SK-N-SH (cell line): ENCODE results near the gene PARVG. TPM values are rescaled to one million over a fixed set of nuclear protein-coding genes. Genes with fewer than 3 reads are reported as not detected.

ENCODE experiments used
- CTCF ChIA-PET: fragments of 300-600, 350-600 bp; formaldehyde crosslinking; extraction: SDS; loops from one replicate; lab custom pipeline; 2021; lab: Yijun Ruan, JAX
- POLR2A ChIA-PET: fragments of 350-600 bp; sonication (Branson Sonifier 250); formaldehyde crosslinking; extraction: SDS; loops from one replicate; lab custom pipeline; 2020; ENCODE audit warnings: antibody characterized with exemption, inconsistent platforms; lab: Yijun Ruan, JAX
- DNase-seq: peaks from one replicate; pipeline ENCODE4 v3.0.0; 2012
- H2AFZ ChIP-seq: fragments of 200-600 bp; sonication (generic); 2 replicates; pipeline ENCODE4 v1.8.1; 2016; ENCODE audit warnings: antibody characterized with exemption, mild to moderate bottlenecking, low read depth
- H3F3A ChIP-seq: fragments of 200-600 bp; sonication (generic); replicated peaks from 2 replicates; pipeline ENCODE3; 2016; ENCODE audit warnings: antibody characterized with exemption, mild to moderate bottlenecking; ENCODE audit not compliant: insufficient read depth
- H3K27ac ChIP-seq, 2 experiments: fragments of 200-500 bp in 1 of 2; fragments of 200-600 bp in 1 of 2; sonication (Bioruptor generic) in 1 of 2; sonication (generic), shearing (Covaris generic) in 1 of 2; 2 replicates each; pipeline versions ENCODE4 v1.5.1 to v1.6.1; 2014 to 2016; ENCODE audit warnings: low read depth in 2 of 2, inconsistent platforms in 1 of 2, low read length in 1 of 2, mild to moderate bottlenecking in 1 of 2, mixed read lengths in 1 of 2
- H3K27me3 ChIP-seq: fragments of 200-600 bp; sonication (generic), shearing (Covaris generic); 2 replicates; pipeline ENCODE4 v1.6.1; 2016; ENCODE audit warnings: mixed run types; ENCODE audit not compliant: insufficient read depth
- H3K36me3 ChIP-seq, 2 experiments: fragments of 200-500 bp in 1 of 2; fragments of 200-600 bp in 1 of 2; sonication (Bioruptor generic) in 1 of 2; sonication (generic) in 1 of 2; replicated peaks in 1 of 2; 2 replicates each; pipeline versions ENCODE3 to v1.5.1; 2014 to 2016; ENCODE audit warnings: low read length in 1 of 2, mild to moderate bottlenecking in 1 of 2; ENCODE audit not compliant: insufficient read depth in 2 of 2, control insufficient read depth in 1 of 2
- H3K4me1 ChIP-seq, 2 experiments: fragments of 200-500 bp in 1 of 2; fragments of 200-600 bp in 1 of 2; sonication (Bioruptor generic) in 1 of 2; sonication (generic), shearing (Covaris generic) in 1 of 2; 2 replicates each; pipeline versions ENCODE4 v1.5.1 to v1.6.1; 2014 to 2016; ENCODE audit warnings: low read depth in 1 of 2, low read length in 1 of 2, mixed run types in 1 of 2; ENCODE audit not compliant: insufficient read depth in 2 of 2, control insufficient read depth in 1 of 2
- H3K4me2 ChIP-seq: fragments of 200-600 bp; sonication (generic), shearing (Covaris generic); 2 replicates; pipeline ENCODE4 v1.6.1; 2017; ENCODE audit warnings: mixed run types
- H3K4me3 ChIP-seq, 2 experiments: fragments of 200-500 bp in 1 of 2; fragments of 200-600 bp in 1 of 2; sonication (Bioruptor generic) in 1 of 2; sonication (generic), shearing (Covaris generic) in 1 of 2; 2 replicates each; pipeline versions ENCODE4 v1.5.1 to v1.8.1; 2014 to 2016; ENCODE audit warnings: low read depth in 2 of 2, inconsistent platforms in 1 of 2, low read length in 1 of 2, mild to moderate bottlenecking in 1 of 2, mixed read lengths in 1 of 2, moderate library complexity in 1 of 2
- H3K79me2 ChIP-seq: fragments of 200-600 bp; sonication (generic); 2 replicates; pipeline ENCODE4 v1.8.1; 2017; ENCODE audit warnings: mild to moderate bottlenecking; ENCODE audit not compliant: insufficient read depth
- H3K9ac ChIP-seq: fragments of 200-600 bp; sonication (generic); 2 replicates; pipeline ENCODE4 v1.6.1; 2017; ENCODE audit warnings: mixed run types
- H3K9me2 ChIP-seq: fragments of 200-600 bp; sonication (generic); 2 replicates; pipeline ENCODE4 v1.6.1; 2017; ENCODE audit warnings: mixed run types
- H3K9me3 ChIP-seq: fragments of 200-600 bp; sonication (generic); 2 replicates; pipeline ENCODE4 v1.6.1; 2017; ENCODE audit warnings: mixed run types, mild to moderate bottlenecking, moderate library complexity
- H4K20me1 ChIP-seq: fragments of 200-600 bp; sonication (generic); 2 replicates; pipeline ENCODE4 v1.6.1; 2017; ENCODE audit warnings: mild to moderate bottlenecking, mixed run types; ENCODE audit not compliant: insufficient read depth
- CHD2 ChIP-seq: fragments of 150-350 bp; IDR thresholded peaks from 2 replicates; pipeline ENCODE4 v1.6.1; 2018; ENCODE audit warnings: low read length; ENCODE audit not compliant: partially characterized antibody
- ELF1 ChIP-seq: IDR thresholded peaks from 2 replicates; pipeline ENCODE4 v1.4.0; 2012
- EP300 ChIP-seq, 2 experiments: IDR thresholded peaks; 2 replicates each; pipeline versions ENCODE4 v1.4.0 to v1.6.1; 2012; ENCODE audit warnings: borderline replicate concordance in 1 of 2, low read depth in 1 of 2, low read length in 1 of 2
- EZH2phosphoT487 ChIP-seq: fragments of 200-600 bp; sonication (generic); IDR thresholded peaks from 2 replicates; pipeline ENCODE4 v1.6.1; 2017; ENCODE audit warnings: low read depth, mixed run types, mild to moderate bottlenecking, antibody characterized with exemption, moderate library complexity, borderline replicate concordance
- FOSL2 ChIP-seq: IDR thresholded peaks from 2 replicates; pipeline ENCODE4 v1.4.0; 2012; ENCODE audit warnings: low read depth, mild to moderate bottlenecking, moderate library complexity, borderline replicate concordance
- FOXJ3 ChIP-seq: sonication (generic); formaldehyde crosslinking; IDR thresholded peaks from 2 replicates; pipeline ENCODE4 v1.5.1; 2020; ENCODE audit warnings: mild to moderate bottlenecking, missing genetic modification reagents
- GATA2 ChIP-seq: sonication (generic); formaldehyde crosslinking; IDR thresholded peaks from 2 replicates; pipeline ENCODE4 v1.5.0; 2020; ENCODE audit warnings: mild to moderate bottlenecking, missing genetic modification reagents
- NRF1 ChIP-seq: IDR thresholded peaks from 2 replicates; pipeline ENCODE4 v1.6.1; 2012; ENCODE audit warnings: low read depth, mild to moderate bottlenecking, low read length
- PBX3 ChIP-seq: IDR thresholded peaks from 2 replicates; pipeline ENCODE4; 2012
- POLR2AphosphoS5 ChIP-seq: IDR thresholded peaks from 2 replicates; pipeline ENCODE4 v1.6.1; 2012; ENCODE audit warnings: low read depth, low read length
- REST ChIP-seq: IDR thresholded peaks from 2 replicates; pipeline ENCODE4 v1.6.1; 2012; ENCODE audit warnings: mild to moderate bottlenecking, low read depth, low read length, moderate library complexity
- RFX5 ChIP-seq: IDR thresholded peaks from 2 replicates; pipeline ENCODE4 v1.6.1; 2012; ENCODE audit warnings: mild to moderate bottlenecking, improper control_type of control experiment, low read length
- TAF1 ChIP-seq: IDR thresholded peaks from 2 replicates; pipeline ENCODE4 v1.6.1; 2012; ENCODE audit warnings: low read depth, mild to moderate bottlenecking, low read length, moderate library complexity, borderline replicate concordance
- TCF12 ChIP-seq: IDR thresholded peaks from 2 replicates; pipeline ENCODE4 v1.4.0; 2012
- TEAD4 ChIP-seq: IDR thresholded peaks from 2 replicates; pipeline ENCODE4 v1.4.0; 2012; ENCODE audit warnings: mild to moderate bottlenecking, borderline replicate concordance; ENCODE audit not compliant: insufficient read depth
- USF2 ChIP-seq: fragments of 150-350 bp; IDR thresholded peaks from 2 replicates; pipeline ENCODE4 v1.6.1; 2017; ENCODE audit warnings: antibody characterized with exemption, low read length, low read depth, borderline replicate concordance
- YY1 ChIP-seq: IDR thresholded peaks from 2 replicates; pipeline ENCODE4 v1.4.0; 2012; ENCODE audit warnings: low read depth, mild to moderate bottlenecking
- WGBS: methylation state at CpG from one replicate; pipeline ENCODE4 v1.1.6; 2017; ENCODE audit warnings: low lambda C conversion rate; 5-methylcytosine and 5-hydroxymethylcytosine counted together
- polyA plus RNA-seq, 3 experiments: library from polyadenylated mRNA; depleted of rRNA; stranded (reverse); fragments of >200 nt; gene quantifications; 2 replicates each; pipeline ENCODE4 v1.2.3, GENCODE V29; 2012
- TF ChIP-seq, protein P1 (sequence below): IDR thresholded peaks from 2 replicates; pipeline ENCODE4 v1.4.0; 2012; ENCODE audit warnings: low read depth, borderline replicate concordance
- TF ChIP-seq, protein P2 (sequence below): fragments of 150-350 bp; IDR thresholded peaks from 2 replicates; pipeline ENCODE4 v1.6.1; 2016; ENCODE audit warnings: mild to moderate bottlenecking, low read depth, low read length
- TF ChIP-seq, protein P3 (sequence below): fragments of 200-600 bp; sonication (generic); IDR thresholded peaks from 2 replicates; pipeline ENCODE4 v1.6.1; 2017; ENCODE audit warnings: antibody characterized with exemption, mild to moderate bottlenecking, moderate library complexity

Gene PARVG
- polyA plus RNA-seq, 1 of the 3 experiments (the other 2 are of a cell fraction): 0.05 TPM

DNA sequence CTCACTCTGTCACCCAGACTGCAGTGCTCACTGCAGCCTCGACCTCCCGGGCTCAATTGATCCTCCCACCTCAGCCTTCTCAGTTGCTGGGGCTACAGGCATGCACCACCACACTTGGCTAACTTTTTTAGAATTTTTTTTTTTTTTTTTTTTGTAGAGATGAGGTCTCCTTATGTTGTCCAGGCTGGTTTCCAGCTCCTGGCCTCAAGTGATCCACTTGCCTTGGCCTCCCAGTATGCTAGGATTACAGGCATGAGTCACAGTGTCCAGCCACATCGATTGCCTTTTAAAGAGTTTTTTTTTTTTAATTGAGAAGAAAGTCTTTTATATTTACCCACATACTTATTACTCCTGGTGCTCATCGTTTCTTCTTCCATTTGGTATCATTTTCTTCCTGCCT is 30.0 kb downstream of the PARVG start:
- DNase-seq: no peak

More for the DNA sequence above, 30.0 kb downstream of the PARVG start:
- H3K79me2 ChIP-seq: no peaks in the 10 kb centered on the region
- no peaks in the 10 kb centered on the region for H3F3A ChIP-seq
- H3K4me2 ChIP-seq: no peak overlapping the region
- TF ChIP-seq GATA2 (CRISPR knock-in tag) (no peak), POLR2AphosphoS5 (no peak), YY1 (no peak), TAF1 (no peak), NRF1 (no peak), RFX5 (no peak), ELF1 (no peak), EP300 (IDR thresholded peaks at IDR 0.05; ENCODE audit: borderline replicate concordance in 1 of 2, low read depth in 1 of 2, low read length in 1 of 2) (no peak), TCF12 (no peak), EZH2phosphoT487 (no peak), REST (no peak), TEAD4 (no peak), USF2 (no peak), CHD2 (no peak), FOSL2 (no peak), FOXJ3 (CRISPR knock-in tag) (no peak), PBX3 (no peak)
- TF ChIP-seq, protein P1, sequence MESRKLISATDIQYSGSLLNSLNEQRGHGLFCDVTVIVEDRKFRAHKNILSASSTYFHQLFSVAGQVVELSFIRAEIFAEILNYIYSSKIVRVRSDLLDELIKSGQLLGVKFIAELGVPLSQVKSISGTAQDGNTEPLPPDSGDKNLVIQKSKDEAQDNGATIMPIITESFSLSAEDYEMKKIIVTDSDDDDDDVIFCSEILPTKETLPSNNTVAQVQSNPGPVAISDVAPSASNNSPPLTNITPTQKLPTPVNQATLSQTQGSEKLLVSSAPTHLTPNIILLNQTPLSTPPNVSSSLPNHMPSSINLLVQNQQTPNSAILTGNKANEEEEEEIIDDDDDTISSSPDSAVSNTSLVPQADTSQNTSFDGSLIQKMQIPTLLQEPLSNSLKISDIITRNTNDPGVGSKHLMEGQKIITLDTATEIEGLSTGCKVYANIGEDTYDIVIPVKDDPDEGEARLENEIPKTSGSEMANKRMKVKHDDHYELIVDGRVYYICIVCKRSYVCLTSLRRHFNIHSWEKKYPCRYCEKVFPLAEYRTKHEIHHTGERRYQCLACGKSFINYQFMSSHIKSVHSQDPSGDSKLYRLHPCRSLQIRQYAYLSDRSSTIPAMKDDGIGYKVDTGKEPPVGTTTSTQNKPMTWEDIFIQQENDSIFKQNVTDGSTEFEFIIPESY: no peak
- TF ChIP-seq, protein P2, sequence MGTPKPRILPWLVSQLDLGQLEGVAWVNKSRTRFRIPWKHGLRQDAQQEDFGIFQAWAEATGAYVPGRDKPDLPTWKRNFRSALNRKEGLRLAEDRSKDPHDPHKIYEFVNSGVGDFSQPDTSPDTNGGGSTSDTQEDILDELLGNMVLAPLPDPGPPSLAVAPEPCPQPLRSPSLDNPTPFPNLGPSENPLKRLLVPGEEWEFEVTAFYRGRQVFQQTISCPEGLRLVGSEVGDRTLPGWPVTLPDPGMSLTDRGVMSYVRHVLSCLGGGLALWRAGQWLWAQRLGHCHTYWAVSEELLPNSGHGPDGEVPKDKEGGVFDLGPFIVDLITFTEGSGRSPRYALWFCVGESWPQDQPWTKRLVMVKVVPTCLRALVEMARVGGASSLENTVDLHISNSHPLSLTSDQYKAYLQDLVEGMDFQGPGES: no peak
- TF ChIP-seq, protein P3, sequence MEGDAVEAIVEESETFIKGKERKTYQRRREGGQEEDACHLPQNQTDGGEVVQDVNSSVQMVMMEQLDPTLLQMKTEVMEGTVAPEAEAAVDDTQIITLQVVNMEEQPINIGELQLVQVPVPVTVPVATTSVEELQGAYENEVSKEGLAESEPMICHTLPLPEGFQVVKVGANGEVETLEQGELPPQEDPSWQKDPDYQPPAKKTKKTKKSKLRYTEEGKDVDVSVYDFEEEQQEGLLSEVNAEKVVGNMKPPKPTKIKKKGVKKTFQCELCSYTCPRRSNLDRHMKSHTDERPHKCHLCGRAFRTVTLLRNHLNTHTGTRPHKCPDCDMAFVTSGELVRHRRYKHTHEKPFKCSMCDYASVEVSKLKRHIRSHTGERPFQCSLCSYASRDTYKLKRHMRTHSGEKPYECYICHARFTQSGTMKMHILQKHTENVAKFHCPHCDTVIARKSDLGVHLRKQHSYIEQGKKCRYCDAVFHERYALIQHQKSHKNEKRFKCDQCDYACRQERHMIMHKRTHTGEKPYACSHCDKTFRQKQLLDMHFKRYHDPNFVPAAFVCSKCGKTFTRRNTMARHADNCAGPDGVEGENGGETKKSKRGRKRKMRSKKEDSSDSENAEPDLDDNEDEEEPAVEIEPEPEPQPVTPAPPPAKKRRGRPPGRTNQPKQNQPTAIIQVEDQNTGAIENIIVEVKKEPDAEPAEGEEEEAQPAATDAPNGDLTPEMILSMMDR: no peak
- TF ChIP-seq, all 33 proteins: peak for 0
- no peaks in the 10 kb centered on the region for H3K36me3 ChIP-seq
- 31% methylated on average over 4 of the region's 4 CpGs for WGBS
- no peaks in the 10 kb centered on the region for H3K9me2 ChIP-seq
- no peak overlapping the region for H3K27ac ChIP-seq
- POLR2A ChIA-PET: no interaction called here
- no peaks in the 10 kb centered on the region for H3K27me3 ChIP-seq
- no peaks in the 10 kb centered on the region; a peak in 1 of 4 replicates for H3K4me1 ChIP-seq
- CTCF ChIA-PET: no interaction called here
- no peak overlapping the region for H3K9ac ChIP-seq
- no peaks in the 10 kb centered on the region for H4K20me1 ChIP-seq
- no peak overlapping the region for H3K4me3 ChIP-seq
- no peak overlapping the region for H2AFZ ChIP-seq
- no peaks in the 10 kb centered on the region; the same call in 1 of the 2 replicates for H3K9me3 ChIP-seq
